ENCODE measurements around the gene GSK3A. TPM values are rescaled to one million over a fixed set of nuclear protein-coding genes. Genes with fewer than 3 reads are reported as not detected.

GSK3A gene
- total and polyA plus RNA-seq, 9 of the 15 experiments (the other 6 are each of a cell fraction or from before 2014, with no cell fraction given) = 0.62 to 90.7 (median 33.3) TPM

DNA sequence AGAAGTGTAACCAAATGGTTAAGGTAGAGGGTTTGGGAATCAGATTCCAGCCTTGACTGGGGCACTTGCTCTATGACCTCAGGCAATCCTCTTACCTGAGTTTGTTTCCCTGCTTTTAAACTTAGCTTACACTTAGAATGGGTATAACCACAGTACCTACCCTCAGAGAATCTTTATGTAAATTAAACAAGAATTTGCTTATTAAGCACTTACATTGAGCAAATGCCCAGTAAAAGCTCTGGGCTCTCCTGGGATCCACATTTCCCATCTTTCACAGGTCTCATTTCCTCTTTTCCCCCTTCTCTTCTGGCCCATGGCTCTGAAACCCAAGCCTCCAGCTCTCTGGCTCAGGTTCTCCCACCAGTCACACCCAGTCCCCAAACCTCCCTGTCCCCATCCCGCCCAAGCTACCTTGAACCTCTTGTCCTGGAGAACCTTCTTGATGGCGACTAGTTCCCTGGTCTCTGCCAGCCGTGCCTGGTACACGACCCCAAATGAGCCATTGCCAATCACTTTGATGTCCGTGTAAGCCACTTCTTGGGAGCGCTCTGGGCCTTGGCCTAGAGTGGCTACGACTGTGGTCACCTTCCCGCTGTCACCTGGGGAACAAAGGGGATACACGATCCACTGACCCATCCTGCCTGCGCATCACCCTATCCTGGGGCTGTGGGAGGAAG lies 2.7 kb downstream of the GSK3A start:
- H3K4me3 ChIP-seq = no peak overlapping the region
- 0 out of 4 replicates have a peak overlapping the region, but pooled peaks of 1 of the 2 experiments have one; percentile 14 for H3K9ac ChIP-seq (ENCODE audit: insufficient read depth in 1 of 2, low read depth in 2 of 2, low read length in 2 of 2)
- FAIRE-seq = no peak
- intact Hi-C loops (cut with micrococcal nuclease) = loop anchor here (5.0 kb wide), 2 partner anchors 42 to 58 kb away; no protein-coding TSS in a partner anchor
- POLR2A ChIA-PET = interaction anchor here (0.6 to 11.7 kb wide), 7 partner anchors 12 to 385 kb away, joined by 3 to 116 read pairs (median 4); partner anchors contain the start of gene PAFAH1B3
- H3K9me1 ChIP-seq (ENCODE audit: control insufficient read depth, insufficient read depth, low read length) = peaks cover under 1% of the 10 kb centered on the region
- no peak overlapping the region for H2AFZ ChIP-seq (ENCODE audit: low read depth, low read length)
- WGBS (ENCODE audit: insufficient coverage, low coverage, missing lambda C conversion rate) = 93% methylated on average over 10 of the region's 10 CpGs
- no peaks in the 10 kb centered on the region for H3K27me3 ChIP-seq (ENCODE audit: control insufficient read depth in 2 of 2, insufficient read depth in 2 of 2, low read length in 2 of 2)
- H3K4me2 ChIP-seq (ENCODE audit: insufficient read depth, low read length) = no peak overlapping the region
- H3K79me2 ChIP-seq (ENCODE audit: control insufficient read depth, insufficient read depth, low read length) = peaks cover 56% of the 10 kb centered on the region
- in situ Hi-C loops (cut with MboI) = no loop called here
- H3K4me1 ChIP-seq (replicated peaks in 1 of 2; ENCODE audit: control insufficient read depth in 2 of 2, insufficient read depth in 2 of 2, low read length in 2 of 2) = peaks cover 0 to 10% of the 10 kb centered on the region in 2 experiments; a peak in 4 of 5 replicates
- CTCF ChIA-PET (ENCODE audit: low intra/inter-chr PET ratio) = no interaction called here
- no peak for ATAC-seq
- no peaks in the 10 kb centered on the region for H4K20me1 ChIP-seq (replicated peaks; ENCODE audit: control insufficient read depth, insufficient read depth, low read length)
- no TSS peak for BruUV-seq (replicated peaks)
- H3K9me3 ChIP-seq (replicated peaks; ENCODE audit: control insufficient read depth, insufficient read depth, low read depth, low read length) = no peaks in the 10 kb centered on the region
- H3K27ac ChIP-seq (ENCODE audit: extremely low read depth, low read depth, low read length) = no peak overlapping the region; the same call in 2 of the 3 replicates
- no peak for DNase-seq (ENCODE audit: extremely low read depth in 1 of 4, low spot score in 3 of 4)
- peaks cover 52% of the 10 kb centered on the region for H3K36me3 ChIP-seq (ENCODE audit: control insufficient read depth, insufficient read depth, low read length)
- TF ChIP-seq C11orf30 (IDR thresholded peaks at IDR 0.05; ENCODE audit: low read depth) (peak; percentile 52; the same call in 1 of the 2 replicates), HNRNPL (IDR thresholded peaks at IDR 0.05; ENCODE audit: low read depth, low read length) (no peak), PTTG1 (tag; IDR thresholded peaks at IDR 0.05; ENCODE audit: low read depth) (no peak), MAFG (tag; conservative IDR thresholded peaks at IDR 0.05) (peak; percentile 33; the same call in 1 of the 2 replicates), FOXJ2 (tag; IDR thresholded peaks at IDR 0.05) (no peak), NBN (IDR thresholded peaks at IDR 0.05; ENCODE audit: low read depth) (no peak), RNF2 (IDR thresholded peaks at IDR 0.05) (no peak), ETS1 (conservative IDR thresholded peaks at IDR 0.05; ENCODE audit: control insufficient read depth, low read depth, low read length) (no peak), NONO (IDR thresholded peaks at IDR 0.05; ENCODE audit: low read depth in 2 of 2, low read length in 1 of 2) (no peak)
- TF ChIP-seq, protein P1, sequence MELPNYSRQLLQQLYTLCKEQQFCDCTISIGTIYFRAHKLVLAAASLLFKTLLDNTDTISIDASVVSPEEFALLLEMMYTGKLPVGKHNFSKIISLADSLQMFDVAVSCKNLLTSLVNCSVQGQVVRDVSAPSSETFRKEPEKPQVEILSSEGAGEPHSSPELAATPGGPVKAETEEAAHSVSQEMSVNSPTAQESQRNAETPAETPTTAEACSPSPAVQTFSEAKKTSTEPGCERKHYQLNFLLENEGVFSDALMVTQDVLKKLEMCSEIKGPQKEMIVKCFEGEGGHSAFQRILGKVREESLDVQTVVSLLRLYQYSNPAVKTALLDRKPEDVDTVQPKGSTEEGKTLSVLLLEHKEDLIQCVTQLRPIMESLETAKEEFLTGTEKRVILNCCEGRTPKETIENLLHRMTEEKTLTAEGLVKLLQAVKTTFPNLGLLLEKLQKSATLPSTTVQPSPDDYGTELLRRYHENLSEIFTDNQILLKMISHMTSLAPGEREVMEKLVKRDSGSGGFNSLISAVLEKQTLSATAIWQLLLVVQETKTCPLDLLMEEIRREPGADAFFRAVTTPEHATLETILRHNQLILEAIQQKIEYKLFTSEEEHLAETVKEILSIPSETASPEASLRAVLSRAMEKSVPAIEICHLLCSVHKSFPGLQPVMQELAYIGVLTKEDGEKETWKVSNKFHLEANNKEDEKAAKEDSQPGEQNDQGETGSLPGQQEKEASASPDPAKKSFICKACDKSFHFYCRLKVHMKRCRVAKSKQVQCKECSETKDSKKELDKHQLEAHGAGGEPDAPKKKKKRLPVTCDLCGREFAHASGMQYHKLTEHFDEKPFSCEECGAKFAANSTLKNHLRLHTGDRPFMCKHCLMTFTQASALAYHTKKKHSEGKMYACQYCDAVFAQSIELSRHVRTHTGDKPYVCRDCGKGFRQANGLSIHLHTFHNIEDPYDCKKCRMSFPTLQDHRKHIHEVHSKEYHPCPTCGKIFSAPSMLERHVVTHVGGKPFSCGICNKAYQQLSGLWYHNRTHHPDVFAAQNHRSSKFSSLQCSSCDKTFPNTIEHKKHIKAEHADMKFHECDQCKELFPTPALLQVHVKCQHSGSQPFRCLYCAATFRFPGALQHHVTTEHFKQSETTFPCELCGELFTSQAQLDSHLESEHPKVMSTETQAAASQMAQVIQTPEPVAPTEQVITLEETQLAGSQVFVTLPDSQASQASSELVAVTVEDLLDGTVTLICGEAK (IDR thresholded peaks at IDR 0.05) = no peak
- TF ChIP-seq, protein P1 (CRISPR knock-in tag; IDR thresholded peaks at IDR 0.05) = no peak
